ENCODE measurements around the gene NUPR1.

DNA sequence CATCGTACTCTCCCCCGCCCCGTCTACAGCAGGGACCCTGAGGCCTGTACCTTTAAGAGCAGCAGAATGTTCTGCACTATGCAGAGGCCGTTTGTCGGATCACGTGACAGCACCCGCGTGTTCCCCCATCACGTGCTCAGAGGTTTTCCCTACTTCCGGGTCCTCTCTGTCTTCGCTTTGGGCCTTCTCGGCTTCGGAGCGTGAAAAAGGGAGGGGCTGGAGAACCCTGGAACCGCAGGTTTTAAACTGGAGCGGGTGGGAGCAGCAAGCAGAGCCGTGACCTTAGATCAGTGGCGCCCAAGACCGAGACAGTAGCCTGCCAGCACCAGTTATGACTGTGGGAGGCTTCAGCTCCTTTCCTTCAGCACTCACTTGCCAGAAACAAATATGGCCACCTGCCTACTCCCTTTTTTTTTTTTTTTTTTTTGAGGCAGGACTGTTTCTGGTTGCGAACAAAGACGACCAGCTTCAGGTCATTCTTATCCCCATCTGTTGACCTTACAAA lies 46.8 kb downstream of the NUPR1 start, which contains the start of gene CLN3:
- TF ChIP-seq, protein P1, sequence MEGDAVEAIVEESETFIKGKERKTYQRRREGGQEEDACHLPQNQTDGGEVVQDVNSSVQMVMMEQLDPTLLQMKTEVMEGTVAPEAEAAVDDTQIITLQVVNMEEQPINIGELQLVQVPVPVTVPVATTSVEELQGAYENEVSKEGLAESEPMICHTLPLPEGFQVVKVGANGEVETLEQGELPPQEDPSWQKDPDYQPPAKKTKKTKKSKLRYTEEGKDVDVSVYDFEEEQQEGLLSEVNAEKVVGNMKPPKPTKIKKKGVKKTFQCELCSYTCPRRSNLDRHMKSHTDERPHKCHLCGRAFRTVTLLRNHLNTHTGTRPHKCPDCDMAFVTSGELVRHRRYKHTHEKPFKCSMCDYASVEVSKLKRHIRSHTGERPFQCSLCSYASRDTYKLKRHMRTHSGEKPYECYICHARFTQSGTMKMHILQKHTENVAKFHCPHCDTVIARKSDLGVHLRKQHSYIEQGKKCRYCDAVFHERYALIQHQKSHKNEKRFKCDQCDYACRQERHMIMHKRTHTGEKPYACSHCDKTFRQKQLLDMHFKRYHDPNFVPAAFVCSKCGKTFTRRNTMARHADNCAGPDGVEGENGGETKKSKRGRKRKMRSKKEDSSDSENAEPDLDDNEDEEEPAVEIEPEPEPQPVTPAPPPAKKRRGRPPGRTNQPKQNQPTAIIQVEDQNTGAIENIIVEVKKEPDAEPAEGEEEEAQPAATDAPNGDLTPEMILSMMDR (IDR thresholded peaks at IDR 0.05) = no peak
- TF ChIP-seq, protein P2, sequence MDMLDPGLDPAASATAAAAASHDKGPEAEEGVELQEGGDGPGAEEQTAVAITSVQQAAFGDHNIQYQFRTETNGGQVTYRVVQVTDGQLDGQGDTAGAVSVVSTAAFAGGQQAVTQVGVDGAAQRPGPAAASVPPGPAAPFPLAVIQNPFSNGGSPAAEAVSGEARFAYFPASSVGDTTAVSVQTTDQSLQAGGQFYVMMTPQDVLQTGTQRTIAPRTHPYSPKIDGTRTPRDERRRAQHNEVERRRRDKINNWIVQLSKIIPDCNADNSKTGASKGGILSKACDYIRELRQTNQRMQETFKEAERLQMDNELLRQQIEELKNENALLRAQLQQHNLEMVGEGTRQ (IDR thresholded peaks at IDR 0.05) = peak; percentile 100
- TF ChIP-seq POLR2A (IDR thresholded peaks at IDR 0.05; ENCODE audit: low read length) = no peak
- no peak for TF ChIP-seq SREBF2 (IDR thresholded peaks at IDR 0.05)
- no peak for TF ChIP-seq EP300 (IDR thresholded peaks at IDR 0.05)
- TF ChIP-seq, protein P3, sequence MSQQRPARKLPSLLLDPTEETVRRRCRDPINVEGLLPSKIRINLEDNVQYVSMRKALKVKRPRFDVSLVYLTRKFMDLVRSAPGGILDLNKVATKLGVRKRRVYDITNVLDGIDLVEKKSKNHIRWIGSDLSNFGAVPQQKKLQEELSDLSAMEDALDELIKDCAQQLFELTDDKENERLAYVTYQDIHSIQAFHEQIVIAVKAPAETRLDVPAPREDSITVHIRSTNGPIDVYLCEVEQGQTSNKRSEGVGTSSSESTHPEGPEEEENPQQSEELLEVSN (IDR thresholded peaks at IDR 0.05; ENCODE audit: borderline replicate concordance, low read depth) = no peak
- peak; percentile 93 for TF ChIP-seq MAX (IDR thresholded peaks at IDR 0.05)
- no peak for TF ChIP-seq ESRRA (IDR thresholded peaks at IDR 0.05; ENCODE audit: borderline replicate concordance, low read length)
- TF ChIP-seq JUNB (IDR thresholded peaks at IDR 0.05) = no peak
- no peak for TF ChIP-seq RARB (CRISPR knock-in tag; IDR thresholded peaks at IDR 0.05)
- TF ChIP-seq, protein P4, sequence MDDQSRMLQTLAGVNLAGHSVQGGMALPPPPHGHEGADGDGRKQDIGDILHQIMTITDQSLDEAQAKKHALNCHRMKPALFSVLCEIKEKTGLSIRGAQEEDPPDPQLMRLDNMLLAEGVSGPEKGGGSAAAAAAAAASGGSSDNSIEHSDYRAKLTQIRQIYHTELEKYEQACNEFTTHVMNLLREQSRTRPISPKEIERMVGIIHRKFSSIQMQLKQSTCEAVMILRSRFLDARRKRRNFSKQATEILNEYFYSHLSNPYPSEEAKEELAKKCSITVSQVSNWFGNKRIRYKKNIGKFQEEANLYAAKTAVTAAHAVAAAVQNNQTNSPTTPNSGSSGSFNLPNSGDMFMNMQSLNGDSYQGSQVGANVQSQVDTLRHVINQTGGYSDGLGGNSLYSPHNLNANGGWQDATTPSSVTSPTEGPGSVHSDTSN (IDR thresholded peaks at IDR 0.05) = no peak

All from A549 (cell line).